Measurements from ENCODE around the gene KRT79. TPM values are rescaled to one million over a fixed set of nuclear protein-coding genes. Genes with fewer than 3 reads are reported as not detected.

KRT79 gene
- total and polyA plus RNA-seq, 4 donors: not detected

- 62% methylated on average over 19 of the region's 19 CpGs for WGBS
- no peak overlapping the region for H3K9ac ChIP-seq (ENCODE audit: low read depth in 1 of 2, low read length in 2 of 2)
- H3K27me3 ChIP-seq (ENCODE audit: control insufficient read depth in 4 of 4, insufficient read depth in 4 of 4, low read length in 3 of 4): peaks cover 0 to under 1% (median 0%) of the 10 kb centered on the region in 4 donors
- H3K9me3 ChIP-seq (ENCODE audit: control insufficient read depth in 4 of 4, low read length in 3 of 4): no peaks in the 10 kb centered on the region
- no peak overlapping the region for H3K27ac ChIP-seq (ENCODE audit: low read depth in 1 of 2, low read length in 2 of 2)
- no peaks in the 10 kb centered on the region for H3K4me1 ChIP-seq (ENCODE audit: control insufficient read depth in 4 of 4, insufficient read depth in 4 of 4, low read length in 3 of 4)
- DNase-seq (ENCODE audit: low spot score): no peak
- H3K36me3 ChIP-seq (ENCODE audit: control insufficient read depth in 4 of 4, insufficient read depth in 3 of 4, low read depth in 1 of 4, low read length in 3 of 4): no peaks in the 10 kb centered on the region
- H3K4me3 ChIP-seq (ENCODE audit: low read depth in 1 of 3, low read length in 3 of 3): no peak overlapping the region
- TF ChIP-seq HNF4G (IDR thresholded peaks at IDR 0.05) (no peak), TAF1 (conservative IDR thresholded peaks at IDR 0.05) (no peak), SP1 (IDR thresholded peaks at IDR 0.05) (no peak), GABPA (IDR thresholded peaks at IDR 0.05 in 1 of 2, conservative IDR thresholded peaks at IDR 0.05 in 1 of 2) (no peak), HNF4A (conservative IDR thresholded peaks at IDR 0.05) (no peak), YY1 (IDR thresholded peaks at IDR 0.05) (no peak)
- TF ChIP-seq, protein P1, sequence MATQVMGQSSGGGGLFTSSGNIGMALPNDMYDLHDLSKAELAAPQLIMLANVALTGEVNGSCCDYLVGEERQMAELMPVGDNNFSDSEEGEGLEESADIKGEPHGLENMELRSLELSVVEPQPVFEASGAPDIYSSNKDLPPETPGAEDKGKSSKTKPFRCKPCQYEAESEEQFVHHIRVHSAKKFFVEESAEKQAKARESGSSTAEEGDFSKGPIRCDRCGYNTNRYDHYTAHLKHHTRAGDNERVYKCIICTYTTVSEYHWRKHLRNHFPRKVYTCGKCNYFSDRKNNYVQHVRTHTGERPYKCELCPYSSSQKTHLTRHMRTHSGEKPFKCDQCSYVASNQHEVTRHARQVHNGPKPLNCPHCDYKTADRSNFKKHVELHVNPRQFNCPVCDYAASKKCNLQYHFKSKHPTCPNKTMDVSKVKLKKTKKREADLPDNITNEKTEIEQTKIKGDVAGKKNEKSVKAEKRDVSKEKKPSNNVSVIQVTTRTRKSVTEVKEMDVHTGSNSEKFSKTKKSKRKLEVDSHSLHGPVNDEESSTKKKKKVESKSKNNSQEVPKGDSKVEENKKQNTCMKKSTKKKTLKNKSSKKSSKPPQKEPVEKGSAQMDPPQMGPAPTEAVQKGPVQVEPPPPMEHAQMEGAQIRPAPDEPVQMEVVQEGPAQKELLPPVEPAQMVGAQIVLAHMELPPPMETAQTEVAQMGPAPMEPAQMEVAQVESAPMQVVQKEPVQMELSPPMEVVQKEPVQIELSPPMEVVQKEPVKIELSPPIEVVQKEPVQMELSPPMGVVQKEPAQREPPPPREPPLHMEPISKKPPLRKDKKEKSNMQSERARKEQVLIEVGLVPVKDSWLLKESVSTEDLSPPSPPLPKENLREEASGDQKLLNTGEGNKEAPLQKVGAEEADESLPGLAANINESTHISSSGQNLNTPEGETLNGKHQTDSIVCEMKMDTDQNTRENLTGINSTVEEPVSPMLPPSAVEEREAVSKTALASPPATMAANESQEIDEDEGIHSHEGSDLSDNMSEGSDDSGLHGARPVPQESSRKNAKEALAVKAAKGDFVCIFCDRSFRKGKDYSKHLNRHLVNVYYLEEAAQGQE (IDR thresholded peaks at IDR 0.05): no peak
Measured at GRCh38 chr12:52790427-52791270, 43.5 kb downstream of the KRT79 start.

DNA sequence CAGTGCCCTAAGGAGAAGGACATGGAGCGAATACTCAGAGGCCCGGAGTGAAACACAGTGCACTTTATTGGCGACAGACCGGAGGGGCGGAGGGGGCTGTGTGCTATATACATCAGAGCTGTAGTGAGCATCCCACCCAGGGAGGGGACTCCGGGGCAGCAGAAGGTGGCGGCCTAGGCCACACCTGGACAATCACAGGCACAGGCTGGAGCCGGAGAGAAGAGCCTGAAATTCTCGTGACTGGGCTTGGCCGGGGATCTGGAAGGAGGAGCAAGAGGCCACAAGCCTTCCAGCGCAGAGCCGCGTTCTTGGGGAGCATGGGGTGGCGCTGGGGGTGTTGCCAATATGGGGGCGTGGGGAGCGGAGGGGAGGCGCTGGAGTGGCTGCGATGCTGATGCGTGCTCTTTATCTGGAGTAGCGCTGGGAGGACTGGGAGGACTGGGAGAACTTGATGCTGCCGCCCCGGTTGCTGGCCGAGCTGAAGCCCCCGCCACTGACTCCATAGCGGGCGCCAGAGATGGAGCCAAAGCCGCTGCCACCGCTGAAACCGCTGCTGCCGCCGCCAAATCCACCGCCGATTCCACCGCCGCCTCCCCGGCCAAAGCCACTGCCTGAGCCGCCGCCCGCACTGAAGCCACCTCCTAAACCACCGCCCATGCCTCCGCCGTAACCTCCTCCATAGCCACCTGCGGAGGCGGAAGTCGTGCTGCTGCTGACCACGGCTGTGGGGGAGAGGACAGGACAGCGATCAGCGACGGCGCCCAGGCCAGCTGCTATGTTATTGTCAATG lies 44.3 kb downstream of the KRT79 start:
- Histone ChIP-seq H3K27ac (ENCODE audit: low read depth in 1 of 2, low read length in 2 of 2) (no peak overlapping the region), H3K9ac (ENCODE audit: low read depth in 1 of 2, low read length in 2 of 2) (no peak overlapping the region), H3K4me3 (ENCODE audit: low read depth in 1 of 3, low read length in 3 of 3) (no peak overlapping the region), H3K27me3 (ENCODE audit: control insufficient read depth in 4 of 4, insufficient read depth in 4 of 4, low read length in 3 of 4) (peaks cover 0 to 2% (median 0%) of the 10 kb centered on the region in 4 donors), H3K9me3 (ENCODE audit: control insufficient read depth in 4 of 4, low read length in 3 of 4) (no peaks in the 10 kb centered on the region), H3K36me3 (ENCODE audit: control insufficient read depth in 4 of 4, insufficient read depth in 3 of 4, low read depth in 1 of 4, low read length in 3 of 4) (no peaks in the 10 kb centered on the region), H3K4me1 (ENCODE audit: control insufficient read depth in 4 of 4, insufficient read depth in 4 of 4, low read length in 3 of 4) (no peaks in the 10 kb centered on the region)
- TF ChIP-seq, protein P1 (IDR thresholded peaks at IDR 0.05): no peak
- TF ChIP-seq HNF4G (IDR thresholded peaks at IDR 0.05): no peak
- no peak for TF ChIP-seq RXRA (IDR thresholded peaks at IDR 0.05)
- no peak for TF ChIP-seq RAD21 (IDR thresholded peaks at IDR 0.05)
- no peak for TF ChIP-seq NR2F2 (IDR thresholded peaks at IDR 0.05)
- TF ChIP-seq ATF3 (IDR thresholded peaks at IDR 0.05): no peak
- no peak for TF ChIP-seq EGR1 (IDR thresholded peaks at IDR 0.05; ENCODE audit: low read depth in 2 of 2)
- no peak for TF ChIP-seq ZBTB33 (IDR thresholded peaks at IDR 0.05)
- TF ChIP-seq MAX (IDR thresholded peaks at IDR 0.05): no peak
- TF ChIP-seq FOXA1 (IDR thresholded peaks at IDR 0.05): no peak
- TF ChIP-seq FOXA2 (IDR thresholded peaks at IDR 0.05): no peak
- DNase-seq (ENCODE audit: low spot score): peak; percentile 48
- WGBS: 27% methylated on average over 50 of the region's 50 CpGs
